Right kidney (tissue), 1 donor: ENCODE data around the gene PBX2.

ENCODE experiments used
- DNase-seq: peaks from one replicate; pipeline ENCODE4 v3.0.0-alpha.2; 2016

The PBX2 gene

GRCh38 chr6:32174416-32174815 lies 15.6 kb downstream of the PBX2 start:
- DNase-seq: no peak

- no peak for DNase-seq
Observed at GRCh38 chr6:32173051-32173727, 16.8 kb downstream of the PBX2 start.

GRCh38 chr6:32171234-32171633 lies 18.8 kb downstream of the PBX2 start:
- DNase-seq: no peak

GRCh38 chr6:32170294-32170693 lies 19.7 kb downstream of the PBX2 start:
- DNase-seq: no peak

- no peak for DNase-seq
Observed at GRCh38 chr6:32168807-32169591, 21.0 kb downstream of the PBX2 start.

GRCh38 chr6:32168350-32168749 lies 21.7 kb downstream of the PBX2 start:
- no peak for DNase-seq

- DNase-seq: no peak
Observed at GRCh38 chr6:32167761-32168262, 22.2 kb downstream of the PBX2 start.

- DNase-seq: no peak
Observed at GRCh38 chr6:32167154-32167760, 22.7 kb downstream of the PBX2 start.

- DNase-seq: no peak
Observed at GRCh38 chr6:32166411-32167061, 23.5 kb downstream of the PBX2 start.

- DNase-seq: no peak
Observed at GRCh38 chr6:32164295-32164694, 25.7 kb downstream of the PBX2 start, which contains the start of gene EGFL8. Gene EGFL8 (plus strand): TSS chr6:32164595. CDS start chr6:32166166, 1,571 bp downstream.

- DNase-seq: no peak
Observed at GRCh38 chr6:32163559-32164258, 26.3 kb downstream of the PBX2 start.

- no peak for DNase-seq
Observed at GRCh38 chr6:32158052-32158451, 31.9 kb downstream of the PBX2 start.

GRCh38 chr6:32156891-32157290 lies 33.1 kb downstream of the PBX2 start:
- no peak for DNase-seq

- peak; percentile 88 for DNase-seq
Observed at GRCh38 chr6:32154514-32155161, 35.4 kb downstream of the PBX2 start.

GRCh38 chr6:32153564-32154513 lies 36.2 kb downstream of the PBX2 start, which contains the start of gene PPT2:
Gene PPT2 (plus strand): TSS chr6:32154141. CDS start chr6:32154595, 454 bp downstream.
- DNase-seq: peak; percentile 89

- DNase-seq: peak; percentile 67
Observed at GRCh38 chr6:32152769-32153563, 37.0 kb downstream of the PBX2 start.

GRCh38 chr6:32151863-32152768 lies 37.9 kb downstream of the PBX2 start, which contains the start of gene PRRT1:
Gene PRRT1 (minus strand): TSS chr6:32151939. CDS start chr6:32151827, 112 bp downstream.
- peak; percentile 44 for DNase-seq
